WERI-Rb-1 (cell line): ENCODE measurements around the gene TCEA3.

Experiments used
- DNase-seq: peaks from one replicate; pipeline ENCODE4 v3.0.0-alpha.2; 2020
- H3K27ac ChIP-seq: fragments of 250-450 bp; sonication (Bioruptor Pico); 2 replicates; pipeline ENCODE4 v1.5.1; 2020; ENCODE audit warnings: mild to moderate bottlenecking, moderate library complexity
- H3K27me3 ChIP-seq: fragments of 250-450 bp; sonication (Bioruptor Pico); 2 replicates; pipeline ENCODE4 v1.5.1; 2021; ENCODE audit warnings: mild to moderate bottlenecking, low read depth, moderate library complexity; ENCODE audit not compliant: insufficient read depth, severe bottlenecking
- H3K36me3 ChIP-seq: fragments of 250-450 bp; sonication (Bioruptor Pico); 2 replicates; pipeline ENCODE4 v1.5.1; 2020; ENCODE audit warnings: mild to moderate bottlenecking, moderate library complexity
- H3K4me3 ChIP-seq: 2 replicates; pipeline ENCODE4 v1.5.1; 2011; ENCODE audit warnings: low read depth, mild to moderate bottlenecking, control low read depth, low read length
- H3K9me3 ChIP-seq: fragments of 250-450 bp; sonication (Bioruptor Pico); 2 replicates; pipeline ENCODE4 v1.5.1; 2021; ENCODE audit warnings: mild to moderate bottlenecking, moderate library complexity; ENCODE audit not compliant: severe bottlenecking
- CTCF ChIP-seq: IDR thresholded peaks from 2 replicates; pipeline ENCODE4 v1.5.1; 2011; ENCODE audit warnings: low read depth, mild to moderate bottlenecking, control low read depth, inconsistent platforms, low read length

TCEA3 gene

GRCh38 chr1:23343221-23344110 is 81.1 kb downstream of the TCEA3 start:
- TF ChIP-seq CTCF, result no peak
- Histone ChIP-seq H3K27me3 (no peaks in the 10 kb centered on the region), H3K4me3 (peak overlapping the region; percentile 99), H3K9me3 (no peaks in the 10 kb centered on the region), H3K36me3 (peaks cover 37% of the 10 kb centered on the region), H3K27ac (peak overlapping the region; percentile 100)
- peak; percentile 22 for DNase-seq

GRCh38 chr1:23341931-23342692 is 82.4 kb downstream of the TCEA3 start:
- DNase-seq, result no peak
- peaks cover 50% of the 10 kb centered on the region for H3K36me3 ChIP-seq

GRCh38 chr1:23339632-23340031 is 84.9 kb downstream of the TCEA3 start:
- Histone ChIP-seq H3K36me3 (peaks cover 73% of the 10 kb centered on the region), H3K27ac (no peak overlapping the region), H3K9me3 (no peaks in the 10 kb centered on the region), H3K27me3 (no peaks in the 10 kb centered on the region), H3K4me3 (no peak overlapping the region)
- no peak for TF ChIP-seq CTCF
- DNase-seq, result no peak

More at GRCh38 chr1:23341931-23342692, 82.4 kb downstream of the TCEA3 start:
- no peak for TF ChIP-seq CTCF
- Histone ChIP-seq H3K27ac (peak overlapping the region; percentile 100), H3K4me3 (peak overlapping the region; percentile 99), H3K9me3 (no peaks in the 10 kb centered on the region), H3K27me3 (no peaks in the 10 kb centered on the region)

GRCh38 chr1:23337869-23338268 is 86.7 kb downstream of the TCEA3 start:
- Histone ChIP-seq H3K4me3 (no peak overlapping the region), H3K27ac (no peak overlapping the region), H3K9me3 (no peaks in the 10 kb centered on the region), H3K27me3 (no peaks in the 10 kb centered on the region), H3K36me3 (peaks cover 85% of the 10 kb centered on the region)
- no peak for DNase-seq
- no peak for TF ChIP-seq CTCF

DNA sequence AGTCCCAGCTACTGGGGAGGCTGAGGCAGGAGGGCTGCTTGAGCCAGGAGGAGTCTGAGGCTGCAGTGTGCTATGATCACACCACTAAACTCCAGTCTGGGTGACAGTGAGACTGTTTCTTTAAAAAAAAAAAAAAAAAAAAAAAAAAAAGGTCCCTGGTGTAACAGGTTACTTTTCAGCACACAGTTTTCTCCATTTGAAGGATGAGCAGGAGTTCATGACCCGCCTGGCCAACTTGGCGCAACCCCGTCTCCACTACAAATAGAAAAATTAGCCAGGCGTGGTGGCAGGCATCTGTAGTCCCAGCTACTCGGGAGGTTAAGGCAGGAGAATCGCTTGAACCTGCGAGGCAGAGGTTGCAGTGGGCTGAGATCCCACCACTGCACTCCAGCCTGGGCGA is 92.8 kb downstream of the TCEA3 start:
- Histone ChIP-seq H3K36me3 (peaks cover 98% of the 10 kb centered on the region), H3K27me3 (no peaks in the 10 kb centered on the region), H3K4me3 (no peak overlapping the region), H3K9me3 (no peaks in the 10 kb centered on the region), H3K27ac (no peak overlapping the region)
- DNase-seq, result no peak
- TF ChIP-seq CTCF, result no peak
